GM12874 (cell line): Measurements from ENCODE around the gene CFAP61.

Source experiments
- TF ChIP-seq, protein P1 (sequence below): IDR thresholded peaks from 2 replicates; pipeline ENCODE4 v1.5.1; 2011; ENCODE audit warnings: low read depth, mild to moderate bottlenecking, control low read depth, low read length, moderate library complexity; ENCODE audit not compliant: insufficient read depth

The CFAP61 gene

DNA sequence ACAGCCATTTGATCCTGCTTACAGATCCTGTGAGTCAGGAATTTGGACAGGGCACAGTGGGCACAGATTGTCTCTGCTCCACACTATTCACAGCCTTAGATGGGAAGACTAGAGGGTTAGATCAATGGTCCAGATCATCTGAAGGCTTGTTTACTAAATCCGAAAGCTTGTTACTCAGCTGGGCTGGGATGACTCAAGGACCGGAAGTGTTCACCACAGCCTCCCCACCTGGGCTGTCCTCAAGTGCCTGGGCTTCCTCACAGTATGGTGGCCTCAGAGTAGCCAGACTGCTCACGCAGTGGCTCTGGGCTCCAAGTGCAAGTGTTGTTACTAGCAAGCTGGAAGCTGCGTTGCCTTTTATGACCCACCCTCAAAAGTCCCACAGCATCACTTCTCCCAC, 240.1 kb downstream of the CFAP61 start:
- TF ChIP-seq, protein P1, sequence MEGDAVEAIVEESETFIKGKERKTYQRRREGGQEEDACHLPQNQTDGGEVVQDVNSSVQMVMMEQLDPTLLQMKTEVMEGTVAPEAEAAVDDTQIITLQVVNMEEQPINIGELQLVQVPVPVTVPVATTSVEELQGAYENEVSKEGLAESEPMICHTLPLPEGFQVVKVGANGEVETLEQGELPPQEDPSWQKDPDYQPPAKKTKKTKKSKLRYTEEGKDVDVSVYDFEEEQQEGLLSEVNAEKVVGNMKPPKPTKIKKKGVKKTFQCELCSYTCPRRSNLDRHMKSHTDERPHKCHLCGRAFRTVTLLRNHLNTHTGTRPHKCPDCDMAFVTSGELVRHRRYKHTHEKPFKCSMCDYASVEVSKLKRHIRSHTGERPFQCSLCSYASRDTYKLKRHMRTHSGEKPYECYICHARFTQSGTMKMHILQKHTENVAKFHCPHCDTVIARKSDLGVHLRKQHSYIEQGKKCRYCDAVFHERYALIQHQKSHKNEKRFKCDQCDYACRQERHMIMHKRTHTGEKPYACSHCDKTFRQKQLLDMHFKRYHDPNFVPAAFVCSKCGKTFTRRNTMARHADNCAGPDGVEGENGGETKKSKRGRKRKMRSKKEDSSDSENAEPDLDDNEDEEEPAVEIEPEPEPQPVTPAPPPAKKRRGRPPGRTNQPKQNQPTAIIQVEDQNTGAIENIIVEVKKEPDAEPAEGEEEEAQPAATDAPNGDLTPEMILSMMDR: no peak

DNA sequence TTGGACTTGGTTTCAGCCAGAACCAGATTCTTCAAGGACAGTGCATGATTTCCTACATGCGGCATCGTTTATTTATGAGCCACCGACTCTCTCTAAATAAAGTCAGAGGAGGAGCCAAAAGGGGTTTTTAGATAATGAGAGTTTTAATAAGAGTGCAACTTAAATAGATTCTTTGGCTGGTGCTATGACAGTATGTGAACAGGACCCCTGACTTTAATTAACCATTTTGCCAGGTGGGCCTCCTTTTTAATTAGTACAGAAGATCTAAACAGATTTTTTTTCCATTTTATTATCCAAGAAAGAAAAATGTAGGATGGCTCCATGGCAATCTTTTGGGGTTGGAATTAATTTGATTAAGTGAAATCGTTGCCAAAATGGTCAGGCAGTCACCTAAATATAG, 240.8 kb downstream of the CFAP61 start:
- TF ChIP-seq, protein P1: no peak

DNA sequence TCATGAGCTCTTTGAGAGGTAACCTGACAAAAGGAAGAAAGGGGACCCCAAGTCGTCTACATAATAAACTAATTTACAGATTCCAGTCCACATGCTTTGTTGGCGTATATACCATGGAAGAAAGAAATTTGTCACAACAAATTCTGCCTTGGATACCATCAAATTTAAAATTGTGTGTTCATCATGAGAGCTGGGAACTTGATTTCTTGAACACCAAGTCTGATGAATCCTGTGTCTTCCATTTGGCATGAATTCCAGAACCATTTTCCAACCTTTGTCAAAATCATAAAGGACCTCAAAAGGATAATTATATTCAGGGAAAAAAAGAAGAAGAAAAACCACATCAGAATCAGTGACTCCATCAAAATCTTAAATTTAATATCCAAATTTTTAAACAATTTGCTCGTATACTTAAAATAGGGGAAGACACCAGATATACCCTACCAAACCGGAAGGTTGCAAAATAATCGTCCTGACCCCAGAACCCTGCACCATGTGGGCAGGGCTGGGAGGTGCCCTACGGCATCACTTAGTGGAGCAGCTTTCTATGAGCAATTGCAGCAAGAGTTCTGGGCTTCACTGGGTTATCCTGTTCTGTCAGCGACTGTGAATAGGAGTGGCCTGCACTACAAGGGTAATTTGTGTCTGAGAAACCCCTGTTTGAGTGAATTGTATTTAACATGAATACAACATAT, 241.5 kb downstream of the CFAP61 start:
- TF ChIP-seq, protein P1: no peak

DNA sequence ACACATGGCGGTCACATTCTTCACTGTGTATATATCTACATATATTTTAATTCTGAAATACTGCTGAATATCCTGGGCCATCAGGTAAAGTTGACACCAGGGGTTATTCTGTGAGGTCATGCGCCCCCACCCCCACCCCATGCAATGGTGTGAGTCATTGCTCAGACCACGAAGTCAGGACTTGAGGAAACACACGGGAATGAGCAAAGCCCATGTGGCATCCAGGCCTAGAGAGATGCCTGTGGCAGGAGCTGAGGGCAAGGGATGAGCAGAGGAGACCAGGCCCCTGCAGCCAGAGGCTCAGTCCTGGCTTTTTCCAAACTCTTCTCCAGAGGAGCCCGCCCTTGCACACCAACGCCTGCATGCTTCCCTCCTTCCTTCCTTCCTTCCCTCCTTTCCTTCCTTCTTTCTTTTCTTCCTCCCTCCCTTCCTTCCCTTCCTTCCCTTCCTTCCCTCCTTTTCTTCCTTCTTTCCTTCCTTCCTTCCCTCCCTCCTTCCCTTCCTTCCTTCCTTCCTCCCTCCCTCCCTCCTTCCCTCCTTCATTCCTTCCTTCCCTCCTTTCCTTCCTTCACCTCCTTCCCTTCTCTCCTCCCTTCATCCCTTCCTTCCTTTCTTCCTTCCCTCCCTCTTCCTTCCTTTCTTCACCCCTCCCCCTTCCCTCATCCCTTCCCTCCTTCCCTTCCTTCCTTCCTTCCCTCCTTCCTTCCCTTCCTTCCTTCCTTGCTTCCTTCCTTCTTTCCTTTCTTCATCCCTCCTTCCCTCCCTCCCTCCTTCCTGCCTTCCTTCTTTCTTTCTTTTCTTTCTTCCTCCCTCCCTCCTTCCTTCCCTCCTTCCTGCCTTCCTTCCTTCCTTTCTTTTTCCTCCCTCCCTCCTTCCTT, 243.5 kb downstream of the CFAP61 start:
- TF ChIP-seq, protein P1: no peak

DNA sequence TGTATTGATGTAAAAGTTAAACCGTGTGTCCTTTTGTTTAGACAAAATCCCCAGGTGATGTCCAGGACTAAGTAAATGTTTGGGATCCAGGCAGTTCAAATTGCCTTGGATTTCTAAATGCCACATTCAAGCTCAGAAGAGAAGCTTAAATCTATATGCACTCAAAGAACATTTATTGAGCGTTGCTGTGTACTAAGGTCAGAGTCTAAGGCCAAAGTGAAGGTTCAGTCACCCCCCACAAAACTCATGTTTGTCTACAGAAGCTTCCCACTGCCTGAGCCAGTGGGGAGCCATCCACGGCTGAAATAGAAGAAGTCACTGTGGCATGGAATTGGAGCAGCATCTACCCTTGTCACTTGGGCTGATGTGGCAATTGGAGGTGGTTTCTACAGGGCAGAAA, 244.8 kb downstream of the CFAP61 start:
- TF ChIP-seq, protein P1: no peak

DNA sequence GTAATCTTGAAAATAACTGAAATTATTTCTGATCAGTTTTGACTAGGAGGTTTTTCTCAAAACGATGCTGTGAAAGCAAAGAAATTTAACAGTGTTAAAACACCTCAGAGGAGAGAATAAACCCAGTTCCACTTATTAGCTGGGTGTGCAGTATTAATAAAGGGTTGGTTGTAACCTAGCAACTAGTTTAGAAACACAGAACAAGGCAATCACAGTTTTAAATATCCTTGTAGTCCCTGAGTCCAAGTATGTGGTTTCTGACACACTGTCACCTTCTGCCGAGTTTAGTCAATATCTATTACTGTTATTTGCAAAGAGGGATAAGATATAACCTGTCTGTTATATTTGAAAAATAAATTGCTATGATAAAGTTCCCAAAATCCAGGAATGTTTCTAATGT, 245.4 kb downstream of the CFAP61 start:
- TF ChIP-seq, protein P1: no peak

DNA sequence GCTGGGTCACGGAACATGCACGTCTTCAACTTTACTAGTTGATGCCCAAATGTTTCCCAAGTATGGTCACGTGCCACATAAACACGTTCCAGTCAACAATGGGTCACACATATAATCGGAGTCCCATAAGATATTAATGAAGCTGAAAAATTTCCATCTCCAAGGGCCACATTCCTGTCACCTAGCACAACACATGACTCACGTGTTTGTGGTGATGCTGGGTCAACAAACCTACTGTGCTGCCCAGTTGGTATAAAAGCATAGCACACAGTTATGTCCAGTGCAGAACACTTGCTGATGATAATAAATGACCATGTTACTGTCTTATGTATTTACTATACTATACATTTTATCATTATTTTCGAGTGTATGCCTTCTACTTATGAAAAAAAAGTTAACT, 247.6 kb downstream of the CFAP61 start:
- TF ChIP-seq, protein P1: no peak
